HCT116 (cell line): Measurements from ENCODE around the gene SLC5A12.

Experiments used
- CEBPB ChIP-seq: IDR thresholded peaks from 2 replicates; pipeline ENCODE4 v1.6.1; 2012; ENCODE audit warnings: low read depth
- EGR1 ChIP-seq: IDR thresholded peaks from 2 replicates; pipeline ENCODE4 v1.6.1; 2012; ENCODE audit warnings: low read depth
- EZH2 ChIP-seq: fragments of 200-600 bp; sonication (generic); IDR thresholded peaks from 2 replicates; pipeline ENCODE4 v1.6.1; 2017; ENCODE audit warnings: antibody characterized with exemption, mixed run types
- POLR2A ChIP-seq: IDR thresholded peaks from 2 replicates; pipeline ENCODE4 v1.7.0; 2011; ENCODE audit warnings: borderline replicate concordance; ENCODE audit not compliant: insufficient read depth, insufficient read length; ENCODE audit errors: extremely low read depth
- POLR2AphosphoS5 ChIP-seq: IDR thresholded peaks from 2 replicates; pipeline ENCODE4 v1.6.1; 2011; ENCODE audit warnings: mild to moderate bottlenecking, low read depth, low read length, moderate library complexity
- SIN3A ChIP-seq: IDR thresholded peaks from 2 replicates; pipeline ENCODE4 v1.6.1; 2012; ENCODE audit warnings: low read depth
- YY1 ChIP-seq: IDR thresholded peaks from 2 replicates; pipeline ENCODE4 v1.6.1; 2011; ENCODE audit warnings: low read length, low read depth, moderate library complexity, mild to moderate bottlenecking; ENCODE audit not compliant: insufficient replicate concordance; ENCODE audit errors: extremely low read depth
- ZFX ChIP-seq: fragments of 450-650 bp; IDR thresholded peaks from 2 replicates; pipeline ENCODE4 v1.6.1; 2017
- ZNF274 ChIP-seq: fragments of 200-500 bp; sonication (Bioruptor generic); IDR thresholded peaks from 2 replicates; pipeline ENCODE4 v1.6.1; 2014; ENCODE audit warnings: mild to moderate bottlenecking, low read depth, low read length, inconsistent platforms
- TF ChIP-seq, protein P1 (sequence below), 3 experiments: fragments of 200-600 bp in 1 of 3; sonication (generic) in 1 of 3; IDR thresholded peaks in 2 of 3; conservative IDR thresholded peaks in 1 of 3; 2 replicates each; pipeline ENCODE4 v1.5.1; 2012 to 2017; ENCODE audit warnings: low read depth in 2 of 3, low read length in 2 of 3, antibody characterized with exemption in 1 of 3, borderline replicate concordance in 1 of 3, control low read depth in 1 of 3, mild to moderate bottlenecking in 1 of 3, mixed read lengths in 1 of 3, mixed run types in 1 of 3, moderate library complexity in 1 of 3; ENCODE audit not compliant: insufficient read depth in 1 of 3
- TF ChIP-seq, protein P2 (sequence below): IDR thresholded peaks from 2 replicates; pipeline ENCODE4 v1.6.1; 2012
- TF ChIP-seq, protein P3 (sequence below): IDR thresholded peaks from 2 replicates; pipeline ENCODE4 v1.6.1; 2012; ENCODE audit warnings: low read depth

DNA sequence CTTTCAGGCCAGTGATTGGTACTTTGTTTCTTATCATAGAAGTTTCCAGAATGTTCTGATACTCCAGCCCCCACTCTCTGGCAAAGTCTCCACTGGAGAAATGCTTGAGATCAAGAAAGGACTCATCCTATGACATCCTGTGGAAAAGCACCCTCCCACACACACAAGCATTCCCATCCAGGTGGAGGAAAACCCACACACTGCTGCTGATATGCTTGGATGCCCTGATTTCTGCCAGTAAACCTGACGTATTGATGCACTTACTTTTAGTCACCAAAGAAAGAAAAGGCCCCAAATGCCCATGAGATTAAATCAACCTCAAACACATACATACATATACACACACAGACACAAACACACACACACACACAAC, 9.2 kb upstream of the SLC5A12 start:
- TF ChIP-seq, protein P1, sequence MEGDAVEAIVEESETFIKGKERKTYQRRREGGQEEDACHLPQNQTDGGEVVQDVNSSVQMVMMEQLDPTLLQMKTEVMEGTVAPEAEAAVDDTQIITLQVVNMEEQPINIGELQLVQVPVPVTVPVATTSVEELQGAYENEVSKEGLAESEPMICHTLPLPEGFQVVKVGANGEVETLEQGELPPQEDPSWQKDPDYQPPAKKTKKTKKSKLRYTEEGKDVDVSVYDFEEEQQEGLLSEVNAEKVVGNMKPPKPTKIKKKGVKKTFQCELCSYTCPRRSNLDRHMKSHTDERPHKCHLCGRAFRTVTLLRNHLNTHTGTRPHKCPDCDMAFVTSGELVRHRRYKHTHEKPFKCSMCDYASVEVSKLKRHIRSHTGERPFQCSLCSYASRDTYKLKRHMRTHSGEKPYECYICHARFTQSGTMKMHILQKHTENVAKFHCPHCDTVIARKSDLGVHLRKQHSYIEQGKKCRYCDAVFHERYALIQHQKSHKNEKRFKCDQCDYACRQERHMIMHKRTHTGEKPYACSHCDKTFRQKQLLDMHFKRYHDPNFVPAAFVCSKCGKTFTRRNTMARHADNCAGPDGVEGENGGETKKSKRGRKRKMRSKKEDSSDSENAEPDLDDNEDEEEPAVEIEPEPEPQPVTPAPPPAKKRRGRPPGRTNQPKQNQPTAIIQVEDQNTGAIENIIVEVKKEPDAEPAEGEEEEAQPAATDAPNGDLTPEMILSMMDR (IDR thresholded peaks at IDR 0.05 in 2 of 3, conservative IDR thresholded peaks at IDR 0.05 in 1 of 3; ENCODE audit: borderline replicate concordance in 1 of 3, insufficient read depth in 1 of 3, low read depth in 2 of 3, low read length in 2 of 3) = no peak
- no peak for TF ChIP-seq SIN3A
- TF ChIP-seq POLR2AphosphoS5 = no peak
- no peak for TF ChIP-seq POLR2A
- TF ChIP-seq EZH2 = no peak
- no peak for TF ChIP-seq YY1
- TF ChIP-seq, protein P2, sequence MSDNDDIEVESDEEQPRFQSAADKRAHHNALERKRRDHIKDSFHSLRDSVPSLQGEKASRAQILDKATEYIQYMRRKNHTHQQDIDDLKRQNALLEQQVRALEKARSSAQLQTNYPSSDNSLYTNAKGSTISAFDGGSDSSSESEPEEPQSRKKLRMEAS = no peak
- TF ChIP-seq CEBPB = no peak
- TF ChIP-seq, protein P3, sequence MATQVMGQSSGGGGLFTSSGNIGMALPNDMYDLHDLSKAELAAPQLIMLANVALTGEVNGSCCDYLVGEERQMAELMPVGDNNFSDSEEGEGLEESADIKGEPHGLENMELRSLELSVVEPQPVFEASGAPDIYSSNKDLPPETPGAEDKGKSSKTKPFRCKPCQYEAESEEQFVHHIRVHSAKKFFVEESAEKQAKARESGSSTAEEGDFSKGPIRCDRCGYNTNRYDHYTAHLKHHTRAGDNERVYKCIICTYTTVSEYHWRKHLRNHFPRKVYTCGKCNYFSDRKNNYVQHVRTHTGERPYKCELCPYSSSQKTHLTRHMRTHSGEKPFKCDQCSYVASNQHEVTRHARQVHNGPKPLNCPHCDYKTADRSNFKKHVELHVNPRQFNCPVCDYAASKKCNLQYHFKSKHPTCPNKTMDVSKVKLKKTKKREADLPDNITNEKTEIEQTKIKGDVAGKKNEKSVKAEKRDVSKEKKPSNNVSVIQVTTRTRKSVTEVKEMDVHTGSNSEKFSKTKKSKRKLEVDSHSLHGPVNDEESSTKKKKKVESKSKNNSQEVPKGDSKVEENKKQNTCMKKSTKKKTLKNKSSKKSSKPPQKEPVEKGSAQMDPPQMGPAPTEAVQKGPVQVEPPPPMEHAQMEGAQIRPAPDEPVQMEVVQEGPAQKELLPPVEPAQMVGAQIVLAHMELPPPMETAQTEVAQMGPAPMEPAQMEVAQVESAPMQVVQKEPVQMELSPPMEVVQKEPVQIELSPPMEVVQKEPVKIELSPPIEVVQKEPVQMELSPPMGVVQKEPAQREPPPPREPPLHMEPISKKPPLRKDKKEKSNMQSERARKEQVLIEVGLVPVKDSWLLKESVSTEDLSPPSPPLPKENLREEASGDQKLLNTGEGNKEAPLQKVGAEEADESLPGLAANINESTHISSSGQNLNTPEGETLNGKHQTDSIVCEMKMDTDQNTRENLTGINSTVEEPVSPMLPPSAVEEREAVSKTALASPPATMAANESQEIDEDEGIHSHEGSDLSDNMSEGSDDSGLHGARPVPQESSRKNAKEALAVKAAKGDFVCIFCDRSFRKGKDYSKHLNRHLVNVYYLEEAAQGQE = no peak
- no peak for TF ChIP-seq ZNF274
- no peak for TF ChIP-seq EGR1
- no peak for TF ChIP-seq ZFX
